H1 (cell line): Measurements from ENCODE around the gene RPTOR. TPM values are rescaled to one million over a fixed set of nuclear protein-coding genes. Genes with fewer than 3 reads are reported as not detected.

Source experiments
- CTCF ChIA-PET: fragments of 300-600 bp; sonication (Branson Sonifier 250); formaldehyde crosslinking; loops from one replicate; lab custom pipeline; 2021; ENCODE audit not compliant: partially characterized antibody; lab: Charles Lee
- POLR2A ChIA-PET: fragments of 300-600 bp; sonication (Branson Sonifier 250); formaldehyde crosslinking; loops from one replicate; lab custom pipeline; 2021; ENCODE audit warnings: inconsistent platforms; ENCODE audit not compliant: partially characterized antibody; lab: Charles Lee
- DNase-seq, 2 experiments: peaks; one replicate each; pipeline versions ENCODE4 v3.0.0 to v3.0.0-alpha.2; 2010 to 2022; ENCODE audit warnings: low spot score in 2 of 2, low read depth in 1 of 2, mixed read lengths in 1 of 2
- FAIRE-seq: peaks from 2 replicates; lab custom pipeline; 2011; peaks lifted over from hg19 to GRCh38; lab: Jason Lieb, UNC
- H2AFZ ChIP-seq: 2 replicates; pipeline ENCODE4 v1.8.1; 2012; ENCODE audit warnings: low read length, inconsistent platforms
- H2AK5ac ChIP-seq: 2 replicates; pipeline ENCODE4 v1.6.1; 2013; ENCODE audit warnings: low read depth, low read length
- H2BK120ac ChIP-seq: replicated peaks from 2 replicates; pipeline ENCODE3; 2013; ENCODE audit warnings: low read depth, low read length, inconsistent platforms
- H2BK12ac ChIP-seq: 2 replicates; pipeline ENCODE4 v1.6.1; 2013; ENCODE audit warnings: low read depth, low read length
- H2BK15ac ChIP-seq: 2 replicates; pipeline ENCODE4 v1.6.1; 2013; ENCODE audit warnings: low read length
- H2BK20ac ChIP-seq: 2 replicates; pipeline ENCODE4 v1.6.1; 2013; ENCODE audit warnings: low read length
- H2BK5ac ChIP-seq: 2 replicates; pipeline ENCODE4 v1.6.1; 2013; ENCODE audit warnings: low read depth, low read length
- H3K14ac ChIP-seq: 2 replicates; pipeline ENCODE4 v1.6.1; 2013; ENCODE audit warnings: inconsistent platforms; ENCODE audit not compliant: insufficient read length
- H3K18ac ChIP-seq: 2 replicates; pipeline ENCODE4 v1.6.1; 2013; ENCODE audit warnings: low read length; ENCODE audit errors: extremely low read depth
- H3K23ac ChIP-seq: 2 replicates; pipeline ENCODE4 v1.6.1; 2013; ENCODE audit warnings: inconsistent platforms; ENCODE audit not compliant: insufficient read length
- H3K23me2 ChIP-seq: 2 replicates; pipeline ENCODE4 v1.6.1; 2013; ENCODE audit warnings: low read depth, low read length
- H3K27ac ChIP-seq: 2 replicates; pipeline ENCODE4 v1.6.1; 2011; ENCODE audit warnings: low read depth, low read length, inconsistent platforms
- H3K27me3 ChIP-seq, 4 experiments: replicated peaks in 1 of 4; 1 replicate in 1 of 4; 2 replicates in 3 of 4; pipeline versions ENCODE4 v1.6.1 to v1.8.1; 2011 to 2013; ENCODE audit warnings: low read length in 3 of 4, mild to moderate bottlenecking in 3 of 4, inconsistent platforms in 2 of 4, mixed read lengths in 2 of 4, moderate library complexity in 1 of 4; ENCODE audit not compliant: control insufficient read depth in 3 of 4, insufficient read depth in 3 of 4; ENCODE audit errors: extremely low read depth in 1 of 4
- H3K36me3 ChIP-seq, 4 experiments: 2 replicates each; pipeline versions ENCODE4 v1.6.1 to v1.8.1; 2011 to 2013; ENCODE audit warnings: mild to moderate bottlenecking in 4 of 4, low read length in 3 of 4, moderate library complexity in 2 of 4, control low read depth in 1 of 4, inconsistent platforms in 1 of 4; ENCODE audit not compliant: insufficient read depth in 4 of 4, control insufficient read depth in 2 of 4
- H3K4ac ChIP-seq: replicated peaks from 2 replicates; pipeline ENCODE3; 2013; ENCODE audit warnings: low read length, low read depth, mixed read lengths, inconsistent platforms; ENCODE audit not compliant: insufficient read length
- H3K4me1 ChIP-seq, 4 experiments: replicated peaks in 1 of 4; 1 replicate in 1 of 4; 2 replicates in 3 of 4; pipeline versions ENCODE4 v1.6.1 to v1.8.1; 2011 to 2013; ENCODE audit warnings: low read length in 3 of 4, inconsistent platforms in 2 of 4, mixed read lengths in 1 of 4; ENCODE audit not compliant: insufficient read depth in 4 of 4, control insufficient read depth in 3 of 4
- H3K4me2 ChIP-seq, 2 experiments: 2 replicates each; pipeline versions ENCODE4 v1.6.1 to v1.8.1; 2011 to 2013; ENCODE audit warnings: low read depth in 2 of 2, low read length in 2 of 2, control low read depth in 1 of 2, inconsistent platforms in 1 of 2, mild to moderate bottlenecking in 1 of 2; ENCODE audit not compliant: insufficient read depth in 1 of 2
- H3K4me3 ChIP-seq, 4 experiments: fragments of 200-600, 300-600 bp in 1 of 4; sonication (generic), shearing (Covaris generic), sonication (Bioruptor Twin) in 1 of 4; 2 replicates each; pipeline versions ENCODE4 v1.5.1 to v1.8.1; 2011 to 2016; ENCODE audit warnings: low read length in 4 of 4, low read depth in 3 of 4, control low read depth in 2 of 4, inconsistent platforms in 2 of 4, mild to moderate bottlenecking in 2 of 4, mixed read lengths in 1 of 4, moderate library complexity in 1 of 4; ENCODE audit not compliant: insufficient read depth in 2 of 4; ENCODE audit errors: extremely low read depth in 1 of 4
- H3K56ac ChIP-seq: replicated peaks from 2 replicates; pipeline ENCODE3; 2013; ENCODE audit warnings: low read depth, mild to moderate bottlenecking, mixed read lengths, low read length, inconsistent platforms; ENCODE audit not compliant: insufficient read length
- H3K79me1 ChIP-seq: 2 replicates; pipeline ENCODE4 v1.6.1; 2013; ENCODE audit warnings: low read depth, low read length, control low read depth
- H3K79me2 ChIP-seq, 2 experiments: 2 replicates each; pipeline versions ENCODE4 v1.6.1 to v1.8.1; 2012 to 2013; ENCODE audit warnings: low read length in 2 of 2, mild to moderate bottlenecking in 2 of 2, inconsistent platforms in 1 of 2; ENCODE audit not compliant: insufficient read depth in 2 of 2, control insufficient read depth in 1 of 2
- H3K9ac ChIP-seq, 4 experiments: replicated peaks in 1 of 4; 1 replicate in 1 of 4; 2 replicates in 3 of 4; pipeline versions ENCODE4 v1.6.1 to v1.8.1; 2011 to 2013; ENCODE audit warnings: low read depth in 3 of 4, low read length in 3 of 4, control low read depth in 2 of 4, mild to moderate bottlenecking in 2 of 4, moderate library complexity in 2 of 4, inconsistent platforms in 1 of 4; ENCODE audit errors: extremely low read depth in 1 of 4
- H3K9me3 ChIP-seq, 2 experiments: 2 replicates each; pipeline versions ENCODE4 v1.6.1 to v1.8.1; 2012 to 2013; ENCODE audit warnings: mild to moderate bottlenecking in 2 of 2, moderate library complexity in 2 of 2, control low read depth in 1 of 2, inconsistent platforms in 1 of 2, low read depth in 1 of 2, low read length in 1 of 2, mixed read lengths in 1 of 2; ENCODE audit not compliant: insufficient read depth in 2 of 2
- H4K20me1 ChIP-seq, 2 experiments: replicated peaks in 1 of 2; 2 replicates each; pipeline versions ENCODE3 to v1.8.1; 2011 to 2013; ENCODE audit warnings: inconsistent platforms in 2 of 2, low read length in 2 of 2, mild to moderate bottlenecking in 1 of 2; ENCODE audit not compliant: insufficient read depth in 2 of 2, control insufficient read depth in 1 of 2
- H4K5ac ChIP-seq: 2 replicates; pipeline ENCODE4 v1.6.1; 2013; ENCODE audit warnings: low read length, low read depth, mixed read lengths, inconsistent platforms; ENCODE audit not compliant: insufficient read length
- H4K8ac ChIP-seq: 2 replicates; pipeline ENCODE4 v1.8.0; 2013; ENCODE audit warnings: mild to moderate bottlenecking, moderate library complexity, low read length, inconsistent platforms; ENCODE audit not compliant: insufficient read depth; ENCODE audit errors: extremely low read depth
- H4K91ac ChIP-seq: replicated peaks from 2 replicates; pipeline ENCODE3; 2013; ENCODE audit warnings: low read length, mixed read lengths, inconsistent platforms; ENCODE audit not compliant: insufficient read length
- CHD2 ChIP-seq: IDR thresholded peaks from 2 replicates; pipeline ENCODE4 v1.6.1; 2012; ENCODE audit warnings: low read length, improper control_type of control experiment
- SP4 ChIP-seq: IDR thresholded peaks from 2 replicates; pipeline ENCODE4 v1.6.1; 2012; ENCODE audit warnings: low read length, inconsistent platforms
- WGBS, 2 experiments: shearing (Covaris generic) in 1 of 2; methylation state at CpG; one replicate each; pipeline versions ENCODE4 v1.1.6 to v1.1.7; 2013 to 2015; ENCODE audit warnings: low lambda C conversion rate in 2 of 2, mixed read lengths in 2 of 2, inconsistent platforms in 1 of 2, low coverage in 1 of 2, missing lambda C conversion rate in 1 of 2; ENCODE audit not compliant: insufficient replicate concordance in 2 of 2, insufficient coverage in 1 of 2, insufficient read length in 1 of 2; ENCODE audit errors: extremely low coverage in 1 of 2, missing lambda C conversion rate in 1 of 2; 5-methylcytosine and 5-hydroxymethylcytosine counted together
- polyA plus RNA-seq, 7 experiments: library from polyadenylated mRNA; depleted of rRNA in 3 of 7; stranded (reverse) in 5 of 7; unstranded in 2 of 7; fragments of >200 nt in 5 of 7; fragments of 200-250 nt in 2 of 7; gene quantifications; 1 replicate in 5 of 7; 2 replicates in 1 of 7; 4 replicates in 1 of 7; pipeline versions ENCODE4 v1.2.1 to v1.2.3, GENCODE V29; 2011 to 2013; ENCODE audit warnings: missing spikeins in 2 of 7, mixed read lengths in 2 of 7
- total RNA-seq: library from RNA; stranded (reverse); fragmentation: NEBNext Ultra II Directional; extraction: Animal tissue kit (Norgen Biotek cat#: 25700); gene quantifications from 2 replicates; pipeline ENCODE4 v1.2.1, GENCODE V29; 2021

RPTOR gene
- total and polyA plus RNA-seq, 2 of the 8 experiments (the other 6 are each of a cell fraction or from before 2014, with no cell fraction given): 6.9 to 28.7 TPM

DNA sequence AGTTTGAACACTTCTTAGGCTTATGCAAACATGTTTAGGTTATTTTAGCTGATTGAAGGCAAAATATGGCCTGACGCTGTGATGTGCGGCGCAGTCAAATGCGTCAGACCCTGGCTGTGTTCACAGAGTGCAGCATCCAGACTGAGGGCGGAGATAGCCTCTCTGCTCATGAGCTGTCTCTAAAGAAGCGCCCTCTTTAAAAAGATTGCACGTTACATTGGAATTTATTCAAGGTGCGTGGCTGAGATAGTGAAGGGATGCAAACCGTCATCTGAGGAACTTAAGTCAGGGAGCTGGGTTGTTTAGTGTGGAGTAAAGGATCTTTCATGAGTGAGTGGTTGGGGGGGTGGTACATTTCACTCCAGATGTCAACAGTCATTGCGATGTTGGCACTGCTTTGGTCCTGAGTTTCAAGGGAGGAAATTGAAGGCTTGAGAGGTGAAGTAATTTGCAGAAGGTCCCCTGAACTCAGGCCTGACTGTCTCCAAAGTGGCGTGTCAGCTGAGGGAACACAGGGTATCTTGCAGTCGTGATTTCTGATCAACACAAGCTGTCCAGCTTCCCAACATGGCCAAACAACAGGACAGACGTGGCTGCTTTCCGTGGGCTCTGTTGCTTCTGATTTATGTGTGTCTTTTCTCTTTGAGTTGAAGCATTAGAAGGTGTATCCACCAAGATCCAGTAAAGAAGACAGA lies 33.4 kb downstream of the RPTOR start:
- no peaks in the 10 kb centered on the region for H3K9me3 ChIP-seq
- no peak overlapping the region for H3K56ac ChIP-seq
- H4K91ac ChIP-seq: no peak overlapping the region
- H2AK5ac ChIP-seq: no peak overlapping the region
- no peaks in the 10 kb centered on the region; the same call in 1 of the 2 replicates for H3K23me2 ChIP-seq
- no peak overlapping the region for H2AFZ ChIP-seq
- peaks cover 4 to 13% of the 10 kb centered on the region in 2 experiments for H4K20me1 ChIP-seq
- POLR2A ChIA-PET: no interaction called here
- no peaks in the 10 kb centered on the region for H3K27me3 ChIP-seq
- H2BK20ac ChIP-seq: no peak overlapping the region
- peaks cover 0 to 29% of the 10 kb centered on the region in 2 experiments; a peak in 2 of 4 replicates for H3K79me2 ChIP-seq
- H4K5ac ChIP-seq: no peak overlapping the region
- no peak overlapping the region for H3K4ac ChIP-seq
- no peak overlapping the region for H4K8ac ChIP-seq
- no peak overlapping the region for H3K23ac ChIP-seq
- no peak overlapping the region for H3K14ac ChIP-seq
- FAIRE-seq (no peak), DNase-seq (no peak)
- 87% methylated on average over 14 of the region's 14 CpGs; no CpG with 5 or more reads in 1 of the 2 experiments for WGBS, 2 experiments
- H3K4me2 ChIP-seq: no peak overlapping the region
- CTCF ChIA-PET: interaction anchor here (0.6 to 2.8 kb wide), 14 partner anchors 12 to 397 kb away, joined by 3 to 16 read pairs (median 4); no protein-coding TSS in a partner anchor
- no peak overlapping the region for H2BK5ac ChIP-seq
- TF ChIP-seq CHD2 (no peak), SP4 (no peak)
- H3K18ac ChIP-seq: no peak overlapping the region
- H3K4me3 ChIP-seq: no peak overlapping the region
- no peak overlapping the region for H2BK15ac ChIP-seq
- H3K4me1 ChIP-seq: no peaks in the 10 kb centered on the region; a peak in 1 of 7 replicates
- no peak overlapping the region for H2BK120ac ChIP-seq
- no peak overlapping the region for H3K27ac ChIP-seq
- H3K36me3 ChIP-seq: no peaks in the 10 kb centered on the region
- H3K9ac ChIP-seq: no peak overlapping the region; a peak in 1 of 7 replicates
- H3K79me1 ChIP-seq: peaks cover 17% of the 10 kb centered on the region
- H2BK12ac ChIP-seq: no peak overlapping the region
